H1 (cell line): ENCODE data around the gene NCLN. TPM values are rescaled to one million over a fixed set of nuclear protein-coding genes. Genes with fewer than 3 reads are reported as not detected.

Source experiments
- CTCF ChIA-PET: fragments of 300-600 bp; sonication (Branson Sonifier 250); formaldehyde crosslinking; loops from one replicate; lab custom pipeline; 2021; ENCODE audit not compliant: partially characterized antibody; lab: Charles Lee
- POLR2A ChIA-PET: fragments of 300-600 bp; sonication (Branson Sonifier 250); formaldehyde crosslinking; loops from one replicate; lab custom pipeline; 2021; ENCODE audit warnings: inconsistent platforms; ENCODE audit not compliant: partially characterized antibody; lab: Charles Lee
- DNase-seq, 2 experiments: peaks; one replicate each; pipeline versions ENCODE4 v3.0.0 to v3.0.0-alpha.2; 2010 to 2022; ENCODE audit warnings: low spot score in 2 of 2, low read depth in 1 of 2, mixed read lengths in 1 of 2
- FAIRE-seq: peaks from 2 replicates; lab custom pipeline; 2011; peaks lifted over from hg19 to GRCh38; lab: Jason Lieb, UNC
- H2AFZ ChIP-seq: 2 replicates; pipeline ENCODE4 v1.8.1; 2012; ENCODE audit warnings: low read length, inconsistent platforms
- H2AK5ac ChIP-seq: 2 replicates; pipeline ENCODE4 v1.6.1; 2013; ENCODE audit warnings: low read depth, low read length
- H2BK120ac ChIP-seq: replicated peaks from 2 replicates; pipeline ENCODE3; 2013; ENCODE audit warnings: low read depth, low read length, inconsistent platforms
- H2BK12ac ChIP-seq: 2 replicates; pipeline ENCODE4 v1.6.1; 2013; ENCODE audit warnings: low read depth, low read length
- H2BK15ac ChIP-seq: 2 replicates; pipeline ENCODE4 v1.6.1; 2013; ENCODE audit warnings: low read length
- H2BK20ac ChIP-seq: 2 replicates; pipeline ENCODE4 v1.6.1; 2013; ENCODE audit warnings: low read length
- H2BK5ac ChIP-seq: 2 replicates; pipeline ENCODE4 v1.6.1; 2013; ENCODE audit warnings: low read depth, low read length
- H3K14ac ChIP-seq: 2 replicates; pipeline ENCODE4 v1.6.1; 2013; ENCODE audit warnings: inconsistent platforms; ENCODE audit not compliant: insufficient read length
- H3K18ac ChIP-seq: 2 replicates; pipeline ENCODE4 v1.6.1; 2013; ENCODE audit warnings: low read length; ENCODE audit errors: extremely low read depth
- H3K23ac ChIP-seq: 2 replicates; pipeline ENCODE4 v1.6.1; 2013; ENCODE audit warnings: inconsistent platforms; ENCODE audit not compliant: insufficient read length
- H3K23me2 ChIP-seq: 2 replicates; pipeline ENCODE4 v1.6.1; 2013; ENCODE audit warnings: low read depth, low read length
- H3K27ac ChIP-seq: 2 replicates; pipeline ENCODE4 v1.6.1; 2011; ENCODE audit warnings: low read depth, low read length, inconsistent platforms
- H3K27me3 ChIP-seq, 4 experiments: replicated peaks in 1 of 4; 1 replicate in 1 of 4; 2 replicates in 3 of 4; pipeline versions ENCODE4 v1.6.1 to v1.8.1; 2011 to 2013; ENCODE audit warnings: low read length in 3 of 4, mild to moderate bottlenecking in 3 of 4, inconsistent platforms in 2 of 4, mixed read lengths in 2 of 4, moderate library complexity in 1 of 4; ENCODE audit not compliant: control insufficient read depth in 3 of 4, insufficient read depth in 3 of 4; ENCODE audit errors: extremely low read depth in 1 of 4
- H3K36me3 ChIP-seq, 4 experiments: 2 replicates each; pipeline versions ENCODE4 v1.6.1 to v1.8.1; 2011 to 2013; ENCODE audit warnings: mild to moderate bottlenecking in 4 of 4, low read length in 3 of 4, moderate library complexity in 2 of 4, control low read depth in 1 of 4, inconsistent platforms in 1 of 4; ENCODE audit not compliant: insufficient read depth in 4 of 4, control insufficient read depth in 2 of 4
- H3K4ac ChIP-seq: replicated peaks from 2 replicates; pipeline ENCODE3; 2013; ENCODE audit warnings: low read length, low read depth, mixed read lengths, inconsistent platforms; ENCODE audit not compliant: insufficient read length
- H3K4me1 ChIP-seq, 4 experiments: replicated peaks in 1 of 4; 1 replicate in 1 of 4; 2 replicates in 3 of 4; pipeline versions ENCODE4 v1.6.1 to v1.8.1; 2011 to 2013; ENCODE audit warnings: low read length in 3 of 4, inconsistent platforms in 2 of 4, mixed read lengths in 1 of 4; ENCODE audit not compliant: insufficient read depth in 4 of 4, control insufficient read depth in 3 of 4
- H3K4me2 ChIP-seq, 2 experiments: 2 replicates each; pipeline versions ENCODE4 v1.6.1 to v1.8.1; 2011 to 2013; ENCODE audit warnings: low read depth in 2 of 2, low read length in 2 of 2, control low read depth in 1 of 2, inconsistent platforms in 1 of 2, mild to moderate bottlenecking in 1 of 2; ENCODE audit not compliant: insufficient read depth in 1 of 2
- H3K4me3 ChIP-seq, 4 experiments: fragments of 200-600, 300-600 bp in 1 of 4; sonication (generic), shearing (Covaris generic), sonication (Bioruptor Twin) in 1 of 4; 2 replicates each; pipeline versions ENCODE4 v1.5.1 to v1.8.1; 2011 to 2016; ENCODE audit warnings: low read length in 4 of 4, low read depth in 3 of 4, control low read depth in 2 of 4, inconsistent platforms in 2 of 4, mild to moderate bottlenecking in 2 of 4, mixed read lengths in 1 of 4, moderate library complexity in 1 of 4; ENCODE audit not compliant: insufficient read depth in 2 of 4; ENCODE audit errors: extremely low read depth in 1 of 4
- H3K56ac ChIP-seq: replicated peaks from 2 replicates; pipeline ENCODE3; 2013; ENCODE audit warnings: low read depth, mild to moderate bottlenecking, mixed read lengths, low read length, inconsistent platforms; ENCODE audit not compliant: insufficient read length
- H3K79me1 ChIP-seq: 2 replicates; pipeline ENCODE4 v1.6.1; 2013; ENCODE audit warnings: low read depth, low read length, control low read depth
- H3K79me2 ChIP-seq, 2 experiments: 2 replicates each; pipeline versions ENCODE4 v1.6.1 to v1.8.1; 2012 to 2013; ENCODE audit warnings: low read length in 2 of 2, mild to moderate bottlenecking in 2 of 2, inconsistent platforms in 1 of 2; ENCODE audit not compliant: insufficient read depth in 2 of 2, control insufficient read depth in 1 of 2
- H3K9ac ChIP-seq, 4 experiments: replicated peaks in 1 of 4; 1 replicate in 1 of 4; 2 replicates in 3 of 4; pipeline versions ENCODE4 v1.6.1 to v1.8.1; 2011 to 2013; ENCODE audit warnings: low read depth in 3 of 4, low read length in 3 of 4, control low read depth in 2 of 4, mild to moderate bottlenecking in 2 of 4, moderate library complexity in 2 of 4, inconsistent platforms in 1 of 4; ENCODE audit errors: extremely low read depth in 1 of 4
- H3K9me3 ChIP-seq, 2 experiments: 2 replicates each; pipeline versions ENCODE4 v1.6.1 to v1.8.1; 2012 to 2013; ENCODE audit warnings: mild to moderate bottlenecking in 2 of 2, moderate library complexity in 2 of 2, control low read depth in 1 of 2, inconsistent platforms in 1 of 2, low read depth in 1 of 2, low read length in 1 of 2, mixed read lengths in 1 of 2; ENCODE audit not compliant: insufficient read depth in 2 of 2
- H4K20me1 ChIP-seq, 2 experiments: replicated peaks in 1 of 2; 2 replicates each; pipeline versions ENCODE3 to v1.8.1; 2011 to 2013; ENCODE audit warnings: inconsistent platforms in 2 of 2, low read length in 2 of 2, mild to moderate bottlenecking in 1 of 2; ENCODE audit not compliant: insufficient read depth in 2 of 2, control insufficient read depth in 1 of 2
- H4K5ac ChIP-seq: 2 replicates; pipeline ENCODE4 v1.6.1; 2013; ENCODE audit warnings: low read length, low read depth, mixed read lengths, inconsistent platforms; ENCODE audit not compliant: insufficient read length
- H4K8ac ChIP-seq: 2 replicates; pipeline ENCODE4 v1.8.0; 2013; ENCODE audit warnings: mild to moderate bottlenecking, moderate library complexity, low read length, inconsistent platforms; ENCODE audit not compliant: insufficient read depth; ENCODE audit errors: extremely low read depth
- H4K91ac ChIP-seq: replicated peaks from 2 replicates; pipeline ENCODE3; 2013; ENCODE audit warnings: low read length, mixed read lengths, inconsistent platforms; ENCODE audit not compliant: insufficient read length
- ASH2L ChIP-seq: fragments of 200-600, 300-600 bp; sonication (generic); IDR thresholded peaks from one replicate; pipeline ENCODE4 v1.7.1; 2017; ENCODE audit warnings: low read length
- HDAC2 ChIP-seq, 2 experiments: fragments of 300-600 bp in 1 of 2; sonication (generic) in 1 of 2; IDR thresholded peaks; 2 replicates each; pipeline ENCODE4 v1.6.1; 2011 to 2012; ENCODE audit warnings: low read depth in 2 of 2, low read length in 2 of 2, mild to moderate bottlenecking in 2 of 2, moderate library complexity in 2 of 2, borderline replicate concordance in 1 of 2, inconsistent platforms in 1 of 2
- KDM1A ChIP-seq: fragments of 200-600, 300-600 bp; sonication (generic); IDR thresholded peaks from 2 replicates; pipeline ENCODE4 v1.7.1; 2016; ENCODE audit warnings: mild to moderate bottlenecking, low read length, borderline replicate concordance
- SAP30 ChIP-seq: fragments of 300-600 bp; sonication (generic); IDR thresholded peaks from 2 replicates; pipeline ENCODE4 v1.7.1; 2012; ENCODE audit warnings: low read length, moderate library complexity, mild to moderate bottlenecking, inconsistent platforms; ENCODE audit not compliant: insufficient read depth, insufficient replicate concordance
- SP2 ChIP-seq: IDR thresholded peaks from 2 replicates; pipeline ENCODE4 v1.6.1; 2012; ENCODE audit warnings: mild to moderate bottlenecking, low read length, inconsistent platforms
- WGBS, 2 experiments: shearing (Covaris generic) in 1 of 2; methylation state at CpG; one replicate each; pipeline versions ENCODE4 v1.1.6 to v1.1.7; 2013 to 2015; ENCODE audit warnings: low lambda C conversion rate in 2 of 2, mixed read lengths in 2 of 2, inconsistent platforms in 1 of 2, low coverage in 1 of 2, missing lambda C conversion rate in 1 of 2; ENCODE audit not compliant: insufficient replicate concordance in 2 of 2, insufficient coverage in 1 of 2, insufficient read length in 1 of 2; ENCODE audit errors: extremely low coverage in 1 of 2, missing lambda C conversion rate in 1 of 2; 5-methylcytosine and 5-hydroxymethylcytosine counted together
- polyA plus RNA-seq, 7 experiments: library from polyadenylated mRNA; depleted of rRNA in 3 of 7; stranded (reverse) in 5 of 7; unstranded in 2 of 7; fragments of >200 nt in 5 of 7; fragments of 200-250 nt in 2 of 7; gene quantifications; 1 replicate in 5 of 7; 2 replicates in 1 of 7; 4 replicates in 1 of 7; pipeline versions ENCODE4 v1.2.1 to v1.2.3, GENCODE V29; 2011 to 2013; ENCODE audit warnings: missing spikeins in 2 of 7, mixed read lengths in 2 of 7
- total RNA-seq: library from RNA; stranded (reverse); fragmentation: NEBNext Ultra II Directional; extraction: Animal tissue kit (Norgen Biotek cat#: 25700); gene quantifications from 2 replicates; pipeline ENCODE4 v1.2.1, GENCODE V29; 2021

Gene NCLN
- total and polyA plus RNA-seq, 2 of the 8 experiments (the other 6 are each of a cell fraction or from before 2014, with no cell fraction given), result 89.2 to 103 TPM

GRCh38 chr19:3252650-3253049 lies 66.9 kb downstream of the NCLN start:
- 87% methylated on average over 2 of the region's 2 CpGs; no CpG with 5 or more reads in 1 of the 2 experiments for WGBS, 2 experiments
- POLR2A ChIA-PET, result interaction anchor here (1.6 kb wide), 1 partner anchor 19 kb away, joined by 4 read pairs; no protein-coding TSS in a partner anchor
- CTCF ChIA-PET, result interaction anchor here (0.6 to 2.5 kb wide), 10 partner anchors 9 to 242 kb away, joined by 3 to 12 read pairs (median 3); no protein-coding TSS in a partner anchor

More at GRCh38 chr19:3252650-3253049, 66.9 kb downstream of the NCLN start:
- H3K27me3 ChIP-seq, result no peaks in the 10 kb centered on the region; a peak in 1 of 7 replicates
- peaks cover 3 to 8% of the 10 kb centered on the region in 2 experiments; a peak in 2 of 4 replicates for H3K9me3 ChIP-seq
- no peak overlapping the region for H3K9ac ChIP-seq
- H3K56ac ChIP-seq, result no peak overlapping the region
- no peak overlapping the region for H2BK20ac ChIP-seq
- H3K36me3 ChIP-seq, result peaks cover 0 to 2% (median 0%) of the 10 kb centered on the region in 4 experiments; a peak in 2 of 8 replicates
- no peak overlapping the region for H4K8ac ChIP-seq
- H3K18ac ChIP-seq, result no peak overlapping the region
- no peak for TF ChIP-seq ASH2L
- no peak for TF ChIP-seq HDAC2 (IDR thresholded peaks at IDR 0.05; ENCODE audit: borderline replicate concordance in 1 of 2, low read depth in 2 of 2, low read length in 2 of 2)
- TF ChIP-seq SAP30, result no peak
- TF ChIP-seq SP2, result no peak
- TF ChIP-seq KDM1A, result 0 out of 2 replicates have a peak, but pooled peaks have one; percentile 45
- H3K79me2 ChIP-seq, result no peaks in the 10 kb centered on the region
- no peak overlapping the region for H3K4me2 ChIP-seq
- H2BK15ac ChIP-seq, result no peak overlapping the region
- H3K23me2 ChIP-seq, result peaks cover 9% of the 10 kb centered on the region; the same call in 1 of the 2 replicates
- no peak overlapping the region for H2BK12ac ChIP-seq
- H2AFZ ChIP-seq, result no peak overlapping the region
- no peak overlapping the region for H3K4me3 ChIP-seq
- FAIRE-seq, result no peak
- H2AK5ac ChIP-seq, result no peak overlapping the region
- DNase-seq, result no peak
- H3K23ac ChIP-seq, result no peak overlapping the region
- H3K14ac ChIP-seq, result no peak overlapping the region
- no peak overlapping the region for H4K5ac ChIP-seq
- no peaks in the 10 kb centered on the region for H3K79me1 ChIP-seq
- no peak overlapping the region for H2BK5ac ChIP-seq
- H3K27ac ChIP-seq, result no peak overlapping the region
- H4K20me1 ChIP-seq, result peaks cover 2 to 10% of the 10 kb centered on the region in 2 experiments
- H3K4ac ChIP-seq, result no peak overlapping the region
- H3K4me1 ChIP-seq, result peaks cover 0 to 3% (median 0%) of the 10 kb centered on the region in 4 experiments; a peak in 1 of 7 replicates
- H4K91ac ChIP-seq, result no peak overlapping the region
- H2BK120ac ChIP-seq, result no peak overlapping the region
